ENCODE results near the gene MYLK.

- TF ChIP-seq EP300 (IDR thresholded peaks at IDR 0.05) (no peak), CTCF (IDR thresholded peaks at IDR 0.05) (no peak)
Observed at GRCh38 chr3:123602325-123602724, 281.8 kb downstream of the MYLK start.

All from tibial nerve (tissue), 4 donors.